Activated B cell treated with CpG ODN at 0.5 μM for 24 hours (primary cell): ENCODE measurements around the gene ZGPAT. TPM values are rescaled to one million over a fixed set of nuclear protein-coding genes. Genes with fewer than 3 reads are reported as not detected.

ENCODE experiments used
- ATAC-seq: fragments of 200-7000 bp; cut with Tn5 transposase; one replicate; pipeline ENCODE4 v1.10.0; 2021; ENCODE audit warnings: low read depth, mild to moderate bottlenecking, moderate library complexity
- CTCF ChIA-PET: fragments of 350-600 bp; sonication (Branson Sonifier 250); formaldehyde crosslinking; loops from one replicate; lab custom pipeline; 2021; ENCODE audit warnings: antibody characterized with exemption; lab: Charles Lee
- POLR2A ChIA-PET: fragments of 350-600 bp; sonication (Branson Sonifier 250); formaldehyde crosslinking; loops from one replicate; lab custom pipeline; 2021; ENCODE audit warnings: antibody characterized with exemption; lab: Charles Lee
- DNase-seq: peaks from one replicate; pipeline ENCODE4 v3.0.0; 2022
- H3K27ac Mint-ChIP-seq: one replicate; pipeline ENCODE4 v1.8.0; 2020; ENCODE audit warnings: mixed read lengths
- H3K27me3 Mint-ChIP-seq: one replicate; pipeline ENCODE4 v1.8.0; 2021; ENCODE audit warnings: mixed read lengths
- H3K36me3 Mint-ChIP-seq: one replicate; pipeline ENCODE4 v1.8.0; 2021; ENCODE audit warnings: low read depth, mixed read lengths
- H3K4me1 Mint-ChIP-seq: one replicate; pipeline ENCODE4 v1.8.0; 2021; ENCODE audit warnings: mixed read lengths
- H3K4me3 Mint-ChIP-seq: one replicate; pipeline ENCODE4 v1.8.0; 2020; ENCODE audit warnings: mild to moderate bottlenecking, mixed read lengths
- H3K9me3 Mint-ChIP-seq: one replicate; pipeline ENCODE4 v1.8.0; 2020; ENCODE audit warnings: mixed read lengths
- intact Hi-C: fragments of 100-400 bp; cut with micrococcal nuclease; formaldehyde crosslinking; loops from one replicate; pipeline ENCODE4 v1.15.1; 2024
- total RNA-seq: library from RNA; stranded (reverse); gene quantifications from 2 replicates; pipeline ENCODE4 v1.2.3, GENCODE V29; 2022
- TF ChIP-seq, protein P1 (sequence below): fragments of 200-600 bp; IDR thresholded peaks from one replicate; pipeline ENCODE4 v1.8.0; 2022; ENCODE audit warnings: antibody characterized with exemption, mild to moderate bottlenecking

ZGPAT gene
- total RNA-seq, 1 donor from 2014 or later = 44.0 TPM

DNA sequence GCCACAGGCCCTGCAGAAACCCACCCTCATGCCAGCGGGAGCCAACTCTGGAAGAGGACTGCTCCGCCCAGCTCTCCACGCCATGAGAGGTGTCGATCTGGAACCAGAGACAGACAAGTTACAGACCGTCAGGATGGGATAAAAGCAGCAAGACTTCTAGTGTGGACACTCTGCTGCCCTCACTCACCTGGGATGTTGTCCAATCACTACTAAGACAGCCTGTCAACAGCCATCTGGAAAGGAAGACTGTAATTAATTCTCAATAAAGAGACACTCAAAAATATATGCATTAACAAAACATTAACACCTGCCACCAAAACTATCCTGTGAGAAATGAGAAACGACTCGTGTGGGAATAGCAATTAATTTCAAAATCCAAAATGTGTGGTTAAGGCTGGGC lies 60.0 kb downstream of the ZGPAT start:
- Mint-ChIP-seq H3K27me3 (no peaks in the 10 kb centered on the region), H3K9me3 (no peaks in the 10 kb centered on the region), H3K4me1 (no peaks in the 10 kb centered on the region), H3K4me3 (no peak overlapping the region), H3K27ac (no peak overlapping the region), H3K36me3 (no peaks in the 10 kb centered on the region)
- CTCF ChIA-PET = no interaction called here
- no peak for ATAC-seq
- intact Hi-C loops = no loop called here
- POLR2A ChIA-PET = no interaction called here
- no peak for DNase-seq
- TF ChIP-seq, protein P1, sequence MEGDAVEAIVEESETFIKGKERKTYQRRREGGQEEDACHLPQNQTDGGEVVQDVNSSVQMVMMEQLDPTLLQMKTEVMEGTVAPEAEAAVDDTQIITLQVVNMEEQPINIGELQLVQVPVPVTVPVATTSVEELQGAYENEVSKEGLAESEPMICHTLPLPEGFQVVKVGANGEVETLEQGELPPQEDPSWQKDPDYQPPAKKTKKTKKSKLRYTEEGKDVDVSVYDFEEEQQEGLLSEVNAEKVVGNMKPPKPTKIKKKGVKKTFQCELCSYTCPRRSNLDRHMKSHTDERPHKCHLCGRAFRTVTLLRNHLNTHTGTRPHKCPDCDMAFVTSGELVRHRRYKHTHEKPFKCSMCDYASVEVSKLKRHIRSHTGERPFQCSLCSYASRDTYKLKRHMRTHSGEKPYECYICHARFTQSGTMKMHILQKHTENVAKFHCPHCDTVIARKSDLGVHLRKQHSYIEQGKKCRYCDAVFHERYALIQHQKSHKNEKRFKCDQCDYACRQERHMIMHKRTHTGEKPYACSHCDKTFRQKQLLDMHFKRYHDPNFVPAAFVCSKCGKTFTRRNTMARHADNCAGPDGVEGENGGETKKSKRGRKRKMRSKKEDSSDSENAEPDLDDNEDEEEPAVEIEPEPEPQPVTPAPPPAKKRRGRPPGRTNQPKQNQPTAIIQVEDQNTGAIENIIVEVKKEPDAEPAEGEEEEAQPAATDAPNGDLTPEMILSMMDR = no peak

DNA sequence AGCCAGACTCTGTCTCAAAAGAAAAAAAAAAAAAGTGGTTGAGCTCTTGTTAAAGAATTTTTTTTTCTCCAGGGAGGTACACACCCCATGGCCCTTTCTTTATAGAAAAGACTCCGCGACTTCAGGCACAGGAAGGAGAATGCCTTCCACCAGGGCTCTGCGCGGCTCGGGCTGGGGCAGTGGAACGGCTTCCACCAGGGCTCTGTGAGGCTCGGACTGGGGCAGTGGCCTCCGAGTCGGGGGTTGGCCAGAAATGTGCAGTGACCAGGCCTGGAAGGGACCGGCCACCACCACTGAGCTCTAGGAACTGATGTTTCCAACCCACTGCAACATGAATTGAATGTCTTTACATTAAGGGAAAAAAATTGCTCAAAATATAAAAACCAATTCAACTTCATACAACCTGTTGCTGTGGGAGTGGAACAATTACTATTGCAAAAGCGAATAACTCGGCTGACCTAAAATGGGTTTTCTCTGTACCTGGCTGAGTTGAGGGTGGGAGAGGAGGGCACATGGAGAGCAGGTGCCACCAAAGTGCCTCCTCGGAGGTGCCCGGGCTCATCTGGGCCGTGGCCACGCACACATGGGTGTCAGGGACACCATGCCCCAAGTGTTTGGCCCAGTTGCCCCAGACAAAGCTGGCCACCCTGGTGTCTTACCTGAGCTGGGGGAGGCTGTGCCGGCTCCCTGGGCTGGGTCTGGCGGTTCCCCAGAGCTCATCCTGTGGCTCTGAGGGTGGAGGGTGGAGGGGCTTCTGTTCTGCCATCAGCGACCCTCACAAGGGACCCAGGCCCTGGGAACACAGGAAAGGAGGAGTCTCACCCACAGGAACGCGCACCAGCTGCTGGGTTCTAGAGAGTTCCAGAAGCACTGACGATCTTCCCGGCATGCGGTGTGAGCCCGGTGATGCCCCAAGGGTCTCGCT lies 61.0 kb downstream of the ZGPAT start:
- ATAC-seq = no peak
- Mint-ChIP-seq H3K27ac (no peak overlapping the region), H3K9me3 (no peaks in the 10 kb centered on the region), H3K36me3 (no peaks in the 10 kb centered on the region), H3K4me3 (no peak overlapping the region), H3K27me3 (no peaks in the 10 kb centered on the region), H3K4me1 (no peaks in the 10 kb centered on the region)
- ChIA-PET POLR2A (interaction anchor here (0.6 kb wide), 1 partner anchor 922 kb away, joined by 3 read pairs; no protein-coding TSS in a partner anchor), CTCF (no interaction called here)
- intact Hi-C loops = no loop called here
- TF ChIP-seq, protein P1 = no peak
- DNase-seq = no peak

DNA sequence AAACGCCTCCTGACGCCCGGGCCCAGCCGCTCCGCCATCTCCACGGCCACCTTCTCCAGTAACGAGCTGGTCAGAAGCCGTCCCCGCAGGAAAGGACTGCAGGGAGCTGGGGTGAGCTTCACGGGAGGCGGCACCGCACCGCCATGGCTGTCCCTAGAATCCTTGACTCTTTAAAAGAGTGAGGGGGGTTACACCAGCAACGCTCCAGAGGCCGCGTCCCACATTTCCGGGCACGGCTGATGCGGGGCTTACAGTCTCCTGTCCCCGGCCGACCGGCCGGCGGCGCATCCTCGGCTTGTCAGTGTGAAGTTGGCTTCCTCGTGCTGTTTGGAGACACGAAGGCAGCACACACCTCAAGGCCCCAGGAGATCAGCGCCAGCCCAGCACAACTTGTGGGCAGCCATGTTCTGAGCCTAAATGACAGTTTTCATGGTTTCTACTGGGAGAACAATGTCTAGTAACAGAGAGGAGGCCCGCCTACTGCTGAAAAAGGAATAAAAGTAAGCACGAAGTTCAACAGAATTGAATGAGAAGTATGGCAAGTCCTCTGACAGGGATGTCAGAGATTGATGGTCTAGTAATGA lies 62.1 kb downstream of the ZGPAT start:
- Mint-ChIP-seq H3K36me3 (no peaks in the 10 kb centered on the region), H3K4me3 (no peak overlapping the region), H3K27ac (no peak overlapping the region), H3K9me3 (no peaks in the 10 kb centered on the region), H3K4me1 (no peaks in the 10 kb centered on the region), H3K27me3 (peaks cover 2% of the 10 kb centered on the region)
- POLR2A ChIA-PET = interaction anchor here (0.6 kb wide), 1 partner anchor 924 kb away, joined by 3 read pairs; no protein-coding TSS in a partner anchor
- TF ChIP-seq, protein P1 = no peak
- DNase-seq (no peak), ATAC-seq (no peak)
- intact Hi-C loops = no loop called here
- CTCF ChIA-PET = no interaction called here

DNA sequence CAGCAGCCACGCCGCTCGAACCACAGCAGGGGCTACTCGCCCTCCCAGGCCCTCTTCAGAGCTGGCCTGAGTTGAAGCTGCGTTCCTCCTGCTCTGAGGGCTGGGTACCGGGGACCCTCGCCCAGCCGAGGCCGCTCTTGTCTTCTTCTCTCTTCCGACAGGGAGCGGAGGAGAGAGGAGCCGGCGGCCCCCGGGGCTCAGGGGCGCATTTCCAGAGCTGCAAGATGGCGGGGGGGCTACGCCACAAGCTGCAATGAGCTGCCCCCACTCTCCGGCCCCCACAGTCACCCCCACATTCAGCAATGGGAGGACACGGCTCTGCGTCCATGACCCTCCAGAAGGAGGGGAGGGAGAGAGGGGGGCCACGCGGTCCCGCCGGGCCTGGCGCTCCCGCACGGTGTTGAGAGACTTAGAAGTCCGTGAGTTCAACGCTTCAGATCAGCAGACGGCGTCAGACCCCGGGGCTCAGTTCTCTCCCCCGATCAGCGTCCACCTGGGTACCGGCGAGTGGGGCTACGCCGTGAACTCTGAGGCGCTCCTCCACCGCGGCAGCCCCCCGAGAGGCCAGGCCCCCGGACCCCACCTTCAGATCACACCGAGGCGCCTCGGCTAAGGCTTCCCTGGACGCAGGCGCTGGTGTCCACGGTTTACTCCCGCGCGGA lies 63.3 kb downstream of the ZGPAT start:
- Mint-ChIP-seq H3K4me1 (no peaks in the 10 kb centered on the region), H3K4me3 (no peak overlapping the region), H3K27ac (no peak overlapping the region), H3K27me3 (peaks cover 2% of the 10 kb centered on the region), H3K36me3 (no peaks in the 10 kb centered on the region), H3K9me3 (no peaks in the 10 kb centered on the region)
- DNase-seq = no peak
- intact Hi-C loops = no loop called here
- POLR2A ChIA-PET = no interaction called here
- ATAC-seq = no peak
- CTCF ChIA-PET = no interaction called here
- TF ChIP-seq, protein P1 = no peak
